ENCODE measurements around the gene PSMC2. TPM values are rescaled to one million over a fixed set of nuclear protein-coding genes. Genes with fewer than 3 reads are reported as not detected.
"Not testable (repeated sequence)": the region's sequence is repeated elsewhere in the genome, so short reads cannot be mapped to it uniquely, and the experiment has no call there.

The PSMC2 gene
- total RNA-seq, 1 donor from 2014 or later, result 128 TPM

DNA sequence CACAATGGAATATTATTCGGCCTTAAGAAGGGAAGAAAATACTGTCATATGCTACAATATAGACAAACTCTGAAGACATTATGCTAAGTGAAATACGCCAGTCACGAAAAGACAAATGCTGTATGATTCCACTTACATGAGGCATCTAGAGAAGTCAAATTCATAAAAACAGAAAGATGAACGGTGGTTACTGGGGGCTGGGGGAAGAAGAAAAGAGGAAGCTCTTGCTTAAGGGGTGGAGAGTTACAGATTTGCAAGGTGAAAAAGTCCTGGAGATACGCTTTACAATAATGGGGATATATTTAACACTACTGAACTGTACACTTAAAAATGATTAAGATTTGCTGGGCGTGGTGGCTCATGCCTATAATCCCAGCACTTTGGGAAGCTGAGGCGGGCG is 49.0 kb downstream of the PSMC2 start:
- Mint-ChIP-seq H3K36me3 (no peaks in the 10 kb centered on the region), H3K27ac (no peak overlapping the region), H3K9me3 (peaks cover 2% of the 10 kb centered on the region), H3K27me3 (ENCODE audit: insufficient read depth, low read depth) (no peaks in the 10 kb centered on the region), H3K4me3 (no peak overlapping the region), H3K4me1 (no peaks in the 10 kb centered on the region)
- no peak overlapping the region for H3K4me2 ChIP-seq
- no peak overlapping the region for H3K4me3 ChIP-seq
- H3K27me3 ChIP-seq, result no peaks in the 10 kb centered on the region
- no peak for DNase-seq (ENCODE audit: low spot score)
- no peaks in the 10 kb centered on the region for H3K36me3 ChIP-seq
- no peaks in the 10 kb centered on the region for H3K9me3 ChIP-seq (ENCODE audit: low read depth)
- no peaks in the 10 kb centered on the region for H3F3A ChIP-seq (ENCODE audit: low read depth)
- H3K4me1 ChIP-seq, result no peaks in the 10 kb centered on the region
- no peak overlapping the region for H2AFZ ChIP-seq (replicated peaks)
- TF ChIP-seq EZH2phosphoT487 (IDR thresholded peaks at IDR 0.05) (no peak), EZH2 (IDR thresholded peaks at IDR 0.05) (no peak)
- TF ChIP-seq, protein P1, sequence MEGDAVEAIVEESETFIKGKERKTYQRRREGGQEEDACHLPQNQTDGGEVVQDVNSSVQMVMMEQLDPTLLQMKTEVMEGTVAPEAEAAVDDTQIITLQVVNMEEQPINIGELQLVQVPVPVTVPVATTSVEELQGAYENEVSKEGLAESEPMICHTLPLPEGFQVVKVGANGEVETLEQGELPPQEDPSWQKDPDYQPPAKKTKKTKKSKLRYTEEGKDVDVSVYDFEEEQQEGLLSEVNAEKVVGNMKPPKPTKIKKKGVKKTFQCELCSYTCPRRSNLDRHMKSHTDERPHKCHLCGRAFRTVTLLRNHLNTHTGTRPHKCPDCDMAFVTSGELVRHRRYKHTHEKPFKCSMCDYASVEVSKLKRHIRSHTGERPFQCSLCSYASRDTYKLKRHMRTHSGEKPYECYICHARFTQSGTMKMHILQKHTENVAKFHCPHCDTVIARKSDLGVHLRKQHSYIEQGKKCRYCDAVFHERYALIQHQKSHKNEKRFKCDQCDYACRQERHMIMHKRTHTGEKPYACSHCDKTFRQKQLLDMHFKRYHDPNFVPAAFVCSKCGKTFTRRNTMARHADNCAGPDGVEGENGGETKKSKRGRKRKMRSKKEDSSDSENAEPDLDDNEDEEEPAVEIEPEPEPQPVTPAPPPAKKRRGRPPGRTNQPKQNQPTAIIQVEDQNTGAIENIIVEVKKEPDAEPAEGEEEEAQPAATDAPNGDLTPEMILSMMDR (IDR thresholded peaks at IDR 0.05), result no peak
- no peak overlapping the region for H3K27ac ChIP-seq
- H3K9ac ChIP-seq, result no peak overlapping the region
- no peaks in the 10 kb centered on the region for H3K79me2 ChIP-seq (ENCODE audit: low read depth)
- no peaks in the 10 kb centered on the region for H4K20me1 ChIP-seq (ENCODE audit: low read depth)

DNA sequence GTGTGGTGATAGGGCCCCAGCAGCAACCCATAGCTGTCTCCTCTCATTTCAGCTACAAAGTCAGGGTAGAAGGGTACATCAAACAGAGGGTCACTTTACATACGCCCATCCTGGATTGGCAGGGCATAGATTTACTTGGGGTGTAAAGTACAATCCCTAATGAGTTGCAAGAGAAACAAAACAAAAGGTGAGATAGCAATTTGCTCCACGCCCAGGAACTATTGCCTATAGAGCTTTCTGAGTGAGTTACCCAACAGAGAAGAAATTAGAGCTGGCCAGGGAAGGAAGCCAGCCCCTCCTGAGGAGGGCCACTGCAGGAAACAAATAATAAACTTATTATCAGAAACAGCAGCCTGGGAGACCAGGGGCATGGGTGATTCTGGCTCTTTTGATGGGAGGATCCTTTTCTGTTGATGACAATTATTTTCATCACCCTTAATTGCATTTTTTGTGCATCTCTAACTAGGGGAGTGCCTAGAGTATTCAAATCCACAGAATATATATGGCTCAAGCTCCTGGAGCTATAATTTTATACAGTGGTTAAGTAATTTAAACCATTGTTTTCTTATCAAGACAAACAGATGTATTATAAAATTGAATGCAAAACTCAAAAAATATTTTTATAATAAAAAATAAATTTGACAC is 51.2 kb downstream of the PSMC2 start:
- Histone ChIP-seq H3K4me3 (no peak overlapping the region), H3F3A (ENCODE audit: low read depth) (no peaks in the 10 kb centered on the region), H2AFZ (replicated peaks) (no peak overlapping the region), H4K20me1 (ENCODE audit: low read depth) (no peaks in the 10 kb centered on the region), H3K79me2 (ENCODE audit: low read depth) (no peaks in the 10 kb centered on the region), H3K9ac (no peak overlapping the region), H3K27me3 (no peaks in the 10 kb centered on the region), H3K9me3 (ENCODE audit: low read depth) (no peaks in the 10 kb centered on the region), H3K4me1 (no peaks in the 10 kb centered on the region), H3K27ac (no peak overlapping the region), H3K4me2 (no peak overlapping the region), H3K36me3 (no peaks in the 10 kb centered on the region)
- H3K27ac Mint-ChIP-seq, result no peak overlapping the region
- peaks cover 6% of the 10 kb centered on the region for H3K9me3 Mint-ChIP-seq
- DNase-seq (ENCODE audit: low spot score), result no peak
- no peaks in the 10 kb centered on the region for H3K36me3 Mint-ChIP-seq
- H3K27me3 Mint-ChIP-seq (ENCODE audit: insufficient read depth, low read depth), result peaks cover 2% of the 10 kb centered on the region
- H3K4me3 Mint-ChIP-seq, result no peak overlapping the region
- TF ChIP-seq EZH2 (IDR thresholded peaks at IDR 0.05) (no peak), EZH2phosphoT487 (IDR thresholded peaks at IDR 0.05) (no peak)
- TF ChIP-seq, protein P1 (IDR thresholded peaks at IDR 0.05), result no peak
- no peaks in the 10 kb centered on the region for H3K4me1 Mint-ChIP-seq

DNA sequence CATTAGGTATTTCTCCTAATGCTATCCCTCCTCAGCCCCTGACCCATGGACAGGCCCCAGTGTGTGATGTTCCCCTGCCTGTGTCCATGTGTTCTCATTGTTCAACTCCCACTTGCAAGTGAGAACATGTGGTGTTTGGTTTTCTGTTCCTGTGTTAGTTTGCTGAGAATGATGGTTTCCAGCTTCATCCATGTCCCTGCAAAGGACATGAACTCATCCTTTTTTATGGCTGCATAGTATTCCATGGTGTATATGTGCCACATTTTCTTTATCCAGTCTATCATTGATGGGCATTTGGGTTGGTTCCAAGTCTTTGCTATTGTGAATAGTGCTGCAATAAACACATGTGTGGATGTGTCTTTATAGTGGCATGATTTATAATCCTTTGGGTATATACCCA is 52.2 kb downstream of the PSMC2 start:
- not testable (repeated sequence) for DNase-seq (ENCODE audit: low spot score); H3K79me2 ChIP-seq (ENCODE audit: low read depth); H3K9me3 Mint-ChIP-seq; H3K27ac ChIP-seq; H3K36me3 ChIP-seq; H3K4me1 Mint-ChIP-seq; H3K36me3 Mint-ChIP-seq; H3K27ac Mint-ChIP-seq; H3K4me3 ChIP-seq; H3F3A ChIP-seq (ENCODE audit: low read depth); H3K9me3 ChIP-seq (ENCODE audit: low read depth); H3K27me3 Mint-ChIP-seq (ENCODE audit: insufficient read depth, low read depth); H3K9ac ChIP-seq; H3K4me2 ChIP-seq; H3K27me3 ChIP-seq; H3K4me3 Mint-ChIP-seq; H4K20me1 ChIP-seq (ENCODE audit: low read depth); H2AFZ ChIP-seq (replicated peaks); H3K4me1 ChIP-seq

DNA sequence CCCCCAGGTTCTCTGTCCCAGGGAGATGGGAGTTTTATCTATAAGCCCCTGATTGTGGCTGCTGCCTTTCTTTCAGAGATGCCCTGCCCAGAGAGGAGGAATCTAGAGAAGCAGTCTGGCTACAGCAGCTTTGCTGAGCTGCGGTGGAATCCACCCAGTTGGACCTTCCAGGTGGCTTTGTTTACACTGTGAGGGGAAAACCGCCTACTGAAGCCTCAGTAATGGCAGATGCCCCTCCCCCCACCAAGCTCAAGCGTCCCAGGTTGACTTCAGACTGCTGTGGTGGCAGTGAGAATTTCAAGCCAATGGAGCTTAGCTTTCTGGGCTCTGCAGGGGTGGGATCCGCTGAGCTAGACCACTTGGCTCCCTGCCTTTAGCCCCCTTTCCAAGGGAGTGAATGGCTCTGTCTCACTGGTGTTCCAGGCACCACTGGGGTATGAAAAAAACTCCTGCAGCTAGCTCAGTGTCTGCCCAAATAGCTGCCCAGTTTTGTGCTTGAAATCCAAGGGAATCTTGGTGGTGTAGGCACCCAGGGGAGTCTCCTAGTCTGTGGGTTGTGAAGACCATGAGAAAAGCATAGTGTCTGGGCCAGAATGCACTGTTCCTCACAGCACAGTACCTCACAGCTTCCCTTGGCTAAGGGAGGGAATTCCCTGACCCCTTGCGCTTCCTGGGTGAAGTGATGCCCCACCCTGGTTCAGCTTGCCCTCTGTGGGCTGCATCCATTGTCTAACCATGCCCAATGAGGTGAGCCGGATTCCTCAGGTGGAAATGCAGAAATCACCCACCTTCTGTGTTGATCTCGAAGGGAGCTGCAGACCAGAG is 58.6 kb downstream of the PSMC2 start:
- H3K9me3 Mint-ChIP-seq; H3K4me1 Mint-ChIP-seq; H3K79me2 ChIP-seq (ENCODE audit: low read depth); H3K36me3 ChIP-seq; H3K9ac ChIP-seq; H3K36me3 Mint-ChIP-seq; H3K4me2 ChIP-seq; H3K27me3 ChIP-seq; H3K4me3 ChIP-seq; H3K4me3 Mint-ChIP-seq; H3K4me1 ChIP-seq; H3K9me3 ChIP-seq (ENCODE audit: low read depth); DNase-seq (ENCODE audit: low spot score); H3K27ac ChIP-seq; H4K20me1 ChIP-seq (ENCODE audit: low read depth); H3F3A ChIP-seq (ENCODE audit: low read depth); H3K27ac Mint-ChIP-seq; H3K27me3 Mint-ChIP-seq (ENCODE audit: insufficient read depth, low read depth): not testable (repeated sequence)
- H2AFZ ChIP-seq (replicated peaks), result peak overlapping the region; percentile 17

All from neural progenitor cell (in vitro differentiated cells).